WTC11 (cell line): Measurements from ENCODE around the gene DENND1C. TPM values are rescaled to one million over a fixed set of nuclear protein-coding genes. Genes with fewer than 3 reads are reported as not detected.

Source experiments
- ARID4B ChIP-seq: sonication (generic); formaldehyde crosslinking; IDR thresholded peaks from 2 replicates; pipeline ENCODE4 v1.8.0; 2023; ENCODE audit warnings: missing genetic modification reagents, mild to moderate bottlenecking, borderline replicate concordance
- CREB1 ChIP-seq: sonication (generic); formaldehyde crosslinking; IDR thresholded peaks from 2 replicates; pipeline ENCODE4 v1.8.0; 2023; ENCODE audit warnings: mild to moderate bottlenecking, missing genetic modification reagents
- E2F4 ChIP-seq: sonication (generic); formaldehyde crosslinking; IDR thresholded peaks from 2 replicates; pipeline ENCODE4 v1.8.1; 2022; ENCODE audit warnings: low read depth, mild to moderate bottlenecking, moderate library complexity, missing genetic modification reagents, borderline replicate concordance
- FOXK1 ChIP-seq: sonication (generic); formaldehyde crosslinking; IDR thresholded peaks from 2 replicates; pipeline ENCODE4 v1.8.0; 2022; ENCODE audit warnings: mild to moderate bottlenecking, moderate library complexity, missing genetic modification reagents
- KAT7 ChIP-seq: sonication (generic); formaldehyde crosslinking; IDR thresholded peaks from 2 replicates; pipeline ENCODE4 v1.8.1; 2023; ENCODE audit warnings: missing genetic modification reagents, mild to moderate bottlenecking, borderline replicate concordance
- OVOL2 ChIP-seq: fragments of 250-450 bp; sonication (Bioruptor Pico); IDR thresholded peaks from 2 replicates; pipeline ENCODE4 v1.9.0; 2021; ENCODE audit warnings: mild to moderate bottlenecking, borderline replicate concordance
- PREB ChIP-seq: sonication (generic); formaldehyde crosslinking; IDR thresholded peaks from 2 replicates; pipeline ENCODE4 v1.8.1; 2022; ENCODE audit warnings: mild to moderate bottlenecking, missing genetic modification reagents, moderate library complexity, borderline replicate concordance
- SMAD3 ChIP-seq: sonication (generic); formaldehyde crosslinking; IDR thresholded peaks from 2 replicates; pipeline ENCODE4 v1.8.0; 2022; ENCODE audit warnings: missing genetic modification reagents, mild to moderate bottlenecking, borderline replicate concordance
- SOX15 ChIP-seq: fragments of 250-450 bp; sonication (Bioruptor Pico); IDR thresholded peaks from 2 replicates; pipeline ENCODE4 v1.9.0; 2021; ENCODE audit warnings: mild to moderate bottlenecking
- USF1 ChIP-seq: sonication (generic); formaldehyde crosslinking; IDR thresholded peaks from 2 replicates; pipeline ENCODE4 v1.8.0; 2022; ENCODE audit warnings: mild to moderate bottlenecking, missing genetic modification reagents
- ZNF121 ChIP-seq: sonication (generic); formaldehyde crosslinking; IDR thresholded peaks from 2 replicates; pipeline ENCODE4 v1.8.0; 2023; ENCODE audit warnings: missing genetic modification reagents
- ZNF138 ChIP-seq: sonication (generic); formaldehyde crosslinking; conservative IDR thresholded peaks from 2 replicates; pipeline ENCODE4 v1.8.1; 2022; ENCODE audit warnings: mild to moderate bottlenecking, moderate library complexity, missing genetic modification reagents
- ZNF317 ChIP-seq: sonication (generic); formaldehyde crosslinking; IDR thresholded peaks from 2 replicates; pipeline ENCODE4 v1.8.1; 2023; ENCODE audit warnings: low read depth, mild to moderate bottlenecking, moderate library complexity, missing genetic modification reagents, borderline replicate concordance
- ZNF396 ChIP-seq: fragments of 250-450 bp; sonication (Bioruptor Pico); IDR thresholded peaks from 2 replicates; pipeline ENCODE4 v1.8.0; 2021; ENCODE audit warnings: mild to moderate bottlenecking, moderate library complexity, borderline replicate concordance
- total RNA-seq: library from RNA; stranded (reverse); gene quantifications from 3 replicates; pipeline ENCODE4 v1.2.3, GENCODE V29; 2021
- TF ChIP-seq, protein P1 (sequence below): fragments of 250-450 bp; sonication (Bioruptor Pico); conservative IDR thresholded peaks from 2 replicates; pipeline ENCODE4 v1.9.0; 2021; ENCODE audit warnings: mild to moderate bottlenecking
- TF ChIP-seq, protein P2 (sequence below): sonication (generic); formaldehyde crosslinking; IDR thresholded peaks from 2 replicates; pipeline ENCODE4 v1.8.0; 2023; ENCODE audit warnings: missing genetic modification reagents
- TF ChIP-seq, protein P3 (sequence below): sonication (generic); formaldehyde crosslinking; IDR thresholded peaks from 2 replicates; pipeline ENCODE4 v1.8.1; 2023; ENCODE audit warnings: mild to moderate bottlenecking, missing genetic modification reagents
- TF ChIP-seq, protein P4 (sequence below): sonication (generic); formaldehyde crosslinking; IDR thresholded peaks from 2 replicates; pipeline ENCODE4 v1.8.1; 2023; ENCODE audit warnings: mild to moderate bottlenecking, missing genetic modification reagents, borderline replicate concordance

DENND1C gene
- total RNA-seq, 1 experiment from 2014 or later = 4.3 TPM

- TF ChIP-seq, protein P1, sequence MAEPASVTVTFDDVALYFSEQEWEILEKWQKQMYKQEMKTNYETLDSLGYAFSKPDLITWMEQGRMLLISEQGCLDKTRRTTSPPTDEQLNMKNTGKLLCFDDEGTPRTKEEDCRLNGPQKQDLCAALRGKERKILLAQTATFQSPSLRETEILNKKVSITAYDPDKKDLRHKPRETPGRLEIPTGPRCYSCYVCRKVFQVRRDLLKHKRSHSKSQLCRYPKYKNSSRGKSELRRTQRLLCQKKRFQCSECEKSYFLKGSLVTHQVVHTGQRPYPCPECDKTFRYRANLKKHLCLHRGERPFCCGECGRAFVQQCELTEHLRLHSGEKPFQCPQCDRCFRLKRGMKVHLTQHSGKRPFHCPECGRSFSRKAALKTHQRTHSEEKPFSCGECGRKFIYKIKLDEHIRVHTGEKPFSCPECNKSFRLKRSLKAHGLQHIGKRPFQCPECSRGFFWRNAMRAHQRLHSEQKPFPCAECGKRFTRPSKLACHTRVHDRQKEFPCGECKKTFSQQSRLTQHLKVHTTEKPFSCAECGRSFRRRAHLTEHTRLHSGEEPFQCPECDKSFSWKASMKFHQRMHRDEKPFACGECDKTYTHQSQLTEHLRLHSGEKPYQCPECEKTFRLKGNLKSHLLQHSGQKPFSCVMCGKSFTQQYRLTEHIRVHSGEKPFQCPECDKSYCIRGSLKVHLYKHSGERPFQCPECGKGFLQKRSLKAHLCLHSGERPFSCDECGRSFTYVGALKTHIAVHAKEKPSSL = no peak
- TF ChIP-seq SMAD3 (CRISPR knock-in tag) = peak; percentile 95
- TF ChIP-seq ZNF317 (CRISPR knock-in tag) = peak; percentile 48; the same call in 1 of the 2 replicates
- peak; percentile 92 for TF ChIP-seq USF1 (CRISPR knock-in tag)
- TF ChIP-seq, protein P2, sequence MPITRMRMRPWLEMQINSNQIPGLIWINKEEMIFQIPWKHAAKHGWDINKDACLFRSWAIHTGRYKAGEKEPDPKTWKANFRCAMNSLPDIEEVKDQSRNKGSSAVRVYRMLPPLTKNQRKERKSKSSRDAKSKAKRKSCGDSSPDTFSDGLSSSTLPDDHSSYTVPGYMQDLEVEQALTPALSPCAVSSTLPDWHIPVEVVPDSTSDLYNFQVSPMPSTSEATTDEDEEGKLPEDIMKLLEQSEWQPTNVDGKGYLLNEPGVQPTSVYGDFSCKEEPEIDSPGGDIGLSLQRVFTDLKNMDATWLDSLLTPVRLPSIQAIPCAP = peak; percentile 95
- TF ChIP-seq KAT7 (CRISPR knock-in tag) = no peak
- TF ChIP-seq CREB1 (CRISPR knock-in tag) = peak; percentile 92
- TF ChIP-seq ARID4B (CRISPR knock-in tag) = peak; percentile 97
- TF ChIP-seq, protein P3, sequence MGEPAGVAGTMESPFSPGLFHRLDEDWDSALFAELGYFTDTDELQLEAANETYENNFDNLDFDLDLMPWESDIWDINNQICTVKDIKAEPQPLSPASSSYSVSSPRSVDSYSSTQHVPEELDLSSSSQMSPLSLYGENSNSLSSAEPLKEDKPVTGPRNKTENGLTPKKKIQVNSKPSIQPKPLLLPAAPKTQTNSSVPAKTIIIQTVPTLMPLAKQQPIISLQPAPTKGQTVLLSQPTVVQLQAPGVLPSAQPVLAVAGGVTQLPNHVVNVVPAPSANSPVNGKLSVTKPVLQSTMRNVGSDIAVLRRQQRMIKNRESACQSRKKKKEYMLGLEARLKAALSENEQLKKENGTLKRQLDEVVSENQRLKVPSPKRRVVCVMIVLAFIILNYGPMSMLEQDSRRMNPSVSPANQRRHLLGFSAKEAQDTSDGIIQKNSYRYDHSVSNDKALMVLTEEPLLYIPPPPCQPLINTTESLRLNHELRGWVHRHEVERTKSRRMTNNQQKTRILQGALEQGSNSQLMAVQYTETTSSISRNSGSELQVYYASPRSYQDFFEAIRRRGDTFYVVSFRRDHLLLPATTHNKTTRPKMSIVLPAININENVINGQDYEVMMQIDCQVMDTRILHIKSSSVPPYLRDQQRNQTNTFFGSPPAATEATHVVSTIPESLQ = no peak
- no peak for TF ChIP-seq OVOL2
- TF ChIP-seq SOX15 (CRISPR knock-in tag) = no peak
- TF ChIP-seq ZNF121 = no peak
- no peak for TF ChIP-seq ZNF138 (CRISPR knock-in tag)
- peak; percentile 93 for TF ChIP-seq FOXK1
- peak; percentile 76; the same call in 1 of the 2 replicates for TF ChIP-seq E2F4 (CRISPR knock-in tag)
- no peak for TF ChIP-seq ZNF396
- 0 out of 2 replicates have a peak, but pooled peaks have one; percentile 56 for TF ChIP-seq PREB (CRISPR knock-in tag)
- TF ChIP-seq, protein P4, sequence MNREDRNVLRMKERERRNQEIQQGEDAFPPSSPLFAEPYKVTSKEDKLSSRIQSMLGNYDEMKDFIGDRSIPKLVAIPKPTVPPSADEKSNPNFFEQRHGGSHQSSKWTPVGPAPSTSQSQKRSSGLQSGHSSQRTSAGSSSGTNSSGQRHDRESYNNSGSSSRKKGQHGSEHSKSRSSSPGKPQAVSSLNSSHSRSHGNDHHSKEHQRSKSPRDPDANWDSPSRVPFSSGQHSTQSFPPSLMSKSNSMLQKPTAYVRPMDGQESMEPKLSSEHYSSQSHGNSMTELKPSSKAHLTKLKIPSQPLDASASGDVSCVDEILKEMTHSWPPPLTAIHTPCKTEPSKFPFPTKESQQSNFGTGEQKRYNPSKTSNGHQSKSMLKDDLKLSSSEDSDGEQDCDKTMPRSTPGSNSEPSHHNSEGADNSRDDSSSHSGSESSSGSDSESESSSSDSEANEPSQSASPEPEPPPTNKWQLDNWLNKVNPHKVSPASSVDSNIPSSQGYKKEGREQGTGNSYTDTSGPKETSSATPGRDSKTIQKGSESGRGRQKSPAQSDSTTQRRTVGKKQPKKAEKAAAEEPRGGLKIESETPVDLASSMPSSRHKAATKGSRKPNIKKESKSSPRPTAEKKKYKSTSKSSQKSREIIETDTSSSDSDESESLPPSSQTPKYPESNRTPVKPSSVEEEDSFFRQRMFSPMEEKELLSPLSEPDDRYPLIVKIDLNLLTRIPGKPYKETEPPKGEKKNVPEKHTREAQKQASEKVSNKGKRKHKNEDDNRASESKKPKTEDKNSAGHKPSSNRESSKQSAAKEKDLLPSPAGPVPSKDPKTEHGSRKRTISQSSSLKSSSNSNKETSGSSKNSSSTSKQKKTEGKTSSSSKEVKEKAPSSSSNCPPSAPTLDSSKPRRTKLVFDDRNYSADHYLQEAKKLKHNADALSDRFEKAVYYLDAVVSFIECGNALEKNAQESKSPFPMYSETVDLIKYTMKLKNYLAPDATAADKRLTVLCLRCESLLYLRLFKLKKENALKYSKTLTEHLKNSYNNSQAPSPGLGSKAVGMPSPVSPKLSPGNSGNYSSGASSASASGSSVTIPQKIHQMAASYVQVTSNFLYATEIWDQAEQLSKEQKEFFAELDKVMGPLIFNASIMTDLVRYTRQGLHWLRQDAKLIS (CRISPR knock-in tag) = no peak
Measured at GRCh38 chr19:6424939-6425731, 56.5 kb downstream of the DENND1C start (continued).
